Prostate gland (tissue), 2 donors: ENCODE data around the gene ADGRL1. TPM values are rescaled to one million over a fixed set of nuclear protein-coding genes. Genes with fewer than 3 reads are reported as not detected.

ENCODE experiments used
- DNase-seq: peaks from one replicate; pipeline ENCODE4 v3.0.0-alpha.2; 2019; ENCODE audit warnings: low spot score
- H3K27ac ChIP-seq, 2 donors: fragments of 200-600 bp; sonication (generic); 2 replicates each; pipeline ENCODE4 v1.5.1; 2017 to 2019
- H3K27me3 ChIP-seq: fragments of 200-600 bp; sonication (generic); replicated peaks from 2 replicates; pipeline ENCODE4 v1.5.1; 2019; ENCODE audit not compliant: insufficient read depth
- H3K36me3 ChIP-seq, 2 donors: fragments of 200-600 bp; sonication (generic); 1 replicate in 1 of 2; 2 replicates in 1 of 2; pipeline versions ENCODE4 v1.5.1 to v1.8.1; 2017 to 2019
- H3K4me1 ChIP-seq: fragments of 200-600 bp; sonication (generic); replicated peaks from 2 replicates; pipeline ENCODE4 v1.5.1; 2019
- H3K4me3 ChIP-seq, 2 donors: fragments of 200-600 bp; sonication (generic); 2 replicates each; pipeline ENCODE4 v1.5.1; 2017 to 2019
- H3K9me3 ChIP-seq: fragments of 200-600 bp; sonication (generic); 2 replicates; pipeline ENCODE4 v1.5.1; 2017
- CTCF ChIP-seq, 4 experiments: fragments of 200-600 bp in 2 of 4; fragments of 450-650 bp in 2 of 4; sonication (generic) in 2 of 4; IDR thresholded peaks; 1 replicate in 3 of 4; 2 replicates in 1 of 4; pipeline ENCODE4 v1.5.1; 2016 to 2019; ENCODE audit warnings: antibody characterized with exemption in 4 of 4, mild to moderate bottlenecking in 2 of 4, moderate library complexity in 2 of 4
- POLR2A ChIP-seq: fragments of 450-650 bp; IDR thresholded peaks from one replicate; pipeline ENCODE4 v1.6.1; 2016; ENCODE audit warnings: antibody characterized with exemption, mild to moderate bottlenecking
- POLR2AphosphoS5 ChIP-seq: sonication (generic); formaldehyde crosslinking; IDR thresholded peaks from one replicate; pipeline ENCODE4 v1.6.1; 2017; ENCODE audit warnings: antibody characterized with exemption
- WGBS: methylation state at CpG from one replicate; pipeline ENCODE4 v1.1.5; 2018; 5-methylcytosine and 5-hydroxymethylcytosine counted together
- intact Hi-C: fragments of 100-400 bp; cut with DNase I; formaldehyde crosslinking; loops from one replicate; pipeline ENCODE4 v1.14.2; 2022
- total RNA-seq, 2 donors: library from RNA; depleted of rRNA; stranded (reverse); fragments of >200 nt; gene quantifications; one replicate each; pipeline ENCODE4 v1.1.0, GENCODE V29; 2016

ADGRL1 gene
- total RNA-seq, 2 donors from 2014 or later = 13.0 to 44.1 TPM

- Histone ChIP-seq H3K36me3 (peaks cover 0 to 7% of the 10 kb centered on the region in 2 donors), H3K27ac (no peak overlapping the region), H3K27me3 (no peaks in the 10 kb centered on the region), H3K4me3 (no peak overlapping the region), H3K4me1 (peaks cover 10% of the 10 kb centered on the region), H3K9me3 (no peaks in the 10 kb centered on the region)
- intact Hi-C loops = no loop called here
- TF ChIP-seq POLR2AphosphoS5 (no peak), CTCF (IDR thresholded peaks at IDR 0.05) (no peak)
- DNase-seq = no peak
- WGBS = 96% methylated on average over 12 of the region's 12 CpGs
These were observed 53.3 kb downstream of the ADGRL1 start for GRCh38 chr19:14152713-14153112.

- intact Hi-C loops = no loop called here
- Histone ChIP-seq H3K27me3 (no peaks in the 10 kb centered on the region), H3K4me3 (no peak overlapping the region), H3K27ac (peak overlapping the region; percentile 63 to 68), H3K36me3 (peaks cover 0 to 4% of the 10 kb centered on the region in 2 donors), H3K4me1 (peaks cover 10% of the 10 kb centered on the region), H3K9me3 (no peaks in the 10 kb centered on the region)
- TF ChIP-seq POLR2A = no peak
- TF ChIP-seq POLR2AphosphoS5 = no peak
- TF ChIP-seq CTCF (IDR thresholded peaks at IDR 0.05) = no peak
- 89% methylated on average over 39 of the region's 47 CpGs for WGBS
- DNase-seq = no peak
These were observed 55.0 kb downstream of the ADGRL1 start for GRCh38 chr19:14150770-14151661.

- Histone ChIP-seq H3K27ac (peak overlapping the region; percentile 63 to 68), H3K36me3 (peaks cover 0 to 4% of the 10 kb centered on the region in 2 donors), H3K4me1 (peaks cover 10% of the 10 kb centered on the region), H3K9me3 (no peaks in the 10 kb centered on the region), H3K27me3 (no peaks in the 10 kb centered on the region), H3K4me3 (peak overlapping the region in 1 of 2 donors; percentile 0)
- 42% methylated on average over 10 of the region's 10 CpGs for WGBS
- TF ChIP-seq POLR2A = no peak
- TF ChIP-seq POLR2AphosphoS5 = no peak
- TF ChIP-seq CTCF (IDR thresholded peaks at IDR 0.05) = no peak
- intact Hi-C loops = no loop called here
- no peak for DNase-seq
These were observed 55.8 kb downstream of the ADGRL1 start for GRCh38 chr19:14150041-14150769.

- intact Hi-C loops = loop anchor here (5.0 to 10.0 kb wide), 2 partner anchors 53 to 325 kb away; partner anchors contain the start of gene PTGER1
- no peaks in the 10 kb centered on the region for H3K27me3 ChIP-seq
- H3K9me3 ChIP-seq = no peaks in the 10 kb centered on the region
- WGBS = under 1% methylated on average over 21 of the region's 21 CpGs
- peak overlapping the region; percentile 63 to 68 for H3K27ac ChIP-seq
- peak; percentile 83 for DNase-seq
- H3K36me3 ChIP-seq = peaks cover 0 to 4% of the 10 kb centered on the region in 2 donors
- peaks cover 10% of the 10 kb centered on the region for H3K4me1 ChIP-seq
- H3K4me3 ChIP-seq = peak overlapping the region in 1 of 2 donors; percentile 0
- TF ChIP-seq CTCF (IDR thresholded peaks at IDR 0.05) (no peak), POLR2AphosphoS5 (peak; percentile 51)
These were observed 56.4 kb downstream of the ADGRL1 start for GRCh38 chr19:14149509-14149994.
